ENCODE data around the gene ZNF587. TPM values are rescaled to one million over a fixed set of nuclear protein-coding genes. Genes with fewer than 3 reads are reported as not detected.
"Not testable (repeated sequence)": the region's sequence is repeated elsewhere in the genome, so short reads cannot be mapped to it uniquely, and the experiment has no call there.

ZNF587 gene
- 10 to 100 TPM; 18.6 to 20.9 TPM for total RNA-seq
- long read RNA-seq, full-length matches to known transcripts, result 2 of 4 reads
- long read RNA-seq, partial matches to known transcripts, result 0 of 4 reads
- long read RNA-seq, other reads (novel, unspliced or antisense), result 2 of 4 reads

GRCh38 chr19:57849666-57850473, at the start of gene ZNF587:
TSS of gene ZNF587 (plus strand) at chr19:57849859. CDS start at chr19:57850039, 180 bp downstream.
- peak; percentile 72 for DNase-seq
- intact Hi-C loops (cut with DNase I), result not testable (repeated sequence)
- ATAC-seq, result peak; percentile 98

DNA sequence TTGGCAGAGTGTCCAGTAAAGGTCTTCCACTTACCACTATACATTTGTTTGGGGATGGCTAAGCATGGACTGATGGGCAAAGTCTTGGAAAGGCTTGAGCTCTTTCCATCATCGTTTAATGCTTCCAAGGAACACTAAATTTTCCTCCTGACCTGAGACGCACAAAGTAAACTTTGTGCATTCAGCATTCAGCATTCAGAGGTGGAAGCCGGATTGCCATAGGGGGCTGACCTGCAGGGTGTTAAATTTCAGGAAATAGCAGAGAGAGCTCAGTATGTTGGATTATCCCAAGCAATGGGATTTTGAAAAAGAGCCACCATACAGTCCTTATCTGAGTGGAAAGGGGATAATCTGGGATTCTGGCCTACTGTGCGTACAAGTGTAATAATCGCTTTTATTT, 49.0 kb upstream of the ZNF587 start:
- DNase-seq, result no peak
- intact Hi-C loops (cut with DNase I), result no loop called here
- no peak for ATAC-seq

GRCh38 chr19:57802269-57802668, 47.4 kb upstream of the ZNF587 start:
- DNase-seq, result no peak
- intact Hi-C loops (cut with DNase I), result no loop called here
- no peak for ATAC-seq

GRCh38 chr19:57803265-57803593, 46.4 kb upstream of the ZNF587 start:
- intact Hi-C loops (cut with DNase I), result no loop called here
- DNase-seq (no peak), ATAC-seq (no peak)

DNA sequence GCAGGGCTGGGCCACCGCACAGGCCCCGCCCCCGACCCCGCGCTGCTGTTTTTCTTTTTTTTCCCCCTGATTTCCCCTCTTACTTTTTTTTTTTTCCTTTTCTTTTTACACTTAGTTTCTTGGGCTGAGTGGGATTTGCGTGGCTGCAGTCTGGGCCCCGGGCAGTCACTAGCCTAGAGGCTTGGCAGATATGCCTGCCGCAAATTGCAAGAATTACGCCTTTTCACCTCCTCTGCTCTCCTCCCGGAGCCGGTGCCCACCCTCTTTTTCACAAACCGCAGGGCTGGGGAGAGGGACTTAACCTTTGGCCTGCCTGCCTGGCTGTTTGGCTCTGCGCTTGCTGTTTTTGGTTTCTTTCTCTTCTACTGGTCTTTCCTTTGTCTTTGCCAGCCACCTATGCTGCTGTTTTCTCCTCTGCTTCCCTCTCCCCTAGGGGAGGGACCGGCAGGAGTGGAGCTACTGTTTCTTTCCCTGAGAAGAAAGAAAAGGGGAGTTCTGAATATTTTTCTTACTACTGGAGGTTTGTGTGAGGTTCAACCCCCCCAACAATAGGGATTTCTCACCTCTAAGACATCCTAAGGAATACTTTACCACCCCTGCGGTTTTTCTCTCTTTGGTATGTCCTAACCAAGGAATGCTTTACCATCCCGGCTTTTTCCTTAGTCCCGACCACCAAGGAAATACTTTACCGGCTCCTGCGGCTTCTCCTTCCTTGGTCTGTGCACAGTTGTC, 45.9 kb upstream of the ZNF587 start:
- DNase-seq (no peak), ATAC-seq (peak; percentile 64 to 83)
- intact Hi-C loops (cut with DNase I), result no loop called here

DNA sequence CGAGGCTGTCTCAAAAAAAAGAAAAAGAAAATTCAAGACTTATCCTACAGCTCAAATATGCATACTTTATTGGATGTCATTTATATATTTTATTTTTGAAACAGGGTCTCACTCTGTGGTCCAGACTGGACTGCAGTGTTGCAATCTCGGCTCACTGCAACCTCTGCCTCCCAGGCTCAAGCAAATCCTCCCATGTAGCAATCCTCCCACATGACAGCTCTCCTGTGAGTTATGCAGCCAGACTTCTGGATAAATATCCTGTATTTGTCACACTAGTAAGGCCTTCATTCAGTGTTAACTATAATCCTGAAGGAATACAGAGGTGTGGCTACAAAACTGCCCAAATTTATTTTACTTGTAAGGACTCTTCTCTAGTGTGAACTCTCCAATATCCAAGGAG, 42.1 kb upstream of the ZNF587 start:
- DNase-seq, result no peak
- intact Hi-C loops (cut with DNase I), result no loop called here
- ATAC-seq, result no peak

DNA sequence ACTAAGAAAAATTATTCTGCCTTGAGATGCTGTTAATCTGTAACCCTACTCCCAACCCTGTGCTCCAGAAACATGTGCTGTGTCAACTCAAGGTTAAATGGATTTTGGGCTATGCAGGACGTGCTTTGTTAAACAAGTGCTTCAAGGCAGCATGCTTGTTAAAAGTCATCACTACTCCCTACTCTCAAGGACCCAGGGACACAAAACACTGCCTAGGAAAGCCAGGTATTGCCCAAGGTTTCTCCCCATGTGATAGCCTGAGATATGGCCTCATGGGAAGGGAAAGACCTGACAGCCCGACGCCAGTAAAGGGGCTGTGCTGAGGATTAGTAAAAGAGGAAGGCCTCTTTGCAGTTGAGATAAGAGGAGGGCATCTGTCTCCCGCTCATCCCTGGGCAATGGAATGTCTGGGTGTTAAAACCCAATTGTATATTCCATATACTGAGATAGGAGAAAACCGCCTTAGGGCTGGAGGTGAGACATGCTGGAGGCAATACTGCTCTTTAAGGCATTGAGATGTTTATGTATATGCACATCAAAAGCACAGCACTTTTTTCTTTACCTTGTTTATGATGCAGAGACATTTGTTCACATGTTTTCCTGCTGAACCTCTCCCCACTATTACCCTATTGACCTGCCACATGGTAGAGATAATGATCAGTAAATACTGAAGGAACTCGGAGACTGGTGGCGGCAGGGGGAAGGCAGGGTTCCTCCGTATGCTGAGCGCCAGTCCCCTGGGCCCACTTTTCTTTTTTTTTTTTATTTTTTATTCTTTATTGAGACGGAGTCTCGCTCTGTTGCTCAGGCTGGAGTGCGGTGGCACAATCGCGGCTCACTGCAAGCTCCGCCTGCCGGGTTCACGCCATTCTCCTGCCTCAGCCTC, 39.0 kb upstream of the ZNF587 start:
- ATAC-seq; intact Hi-C loops (cut with DNase I); DNase-seq: not testable (repeated sequence)

- no peak for ATAC-seq
- DNase-seq, result no peak
- intact Hi-C loops (cut with DNase I), result no loop called here
These were observed 37.4 kb upstream of the ZNF587 start for GRCh38 chr19:57812226-57812625.

DNA sequence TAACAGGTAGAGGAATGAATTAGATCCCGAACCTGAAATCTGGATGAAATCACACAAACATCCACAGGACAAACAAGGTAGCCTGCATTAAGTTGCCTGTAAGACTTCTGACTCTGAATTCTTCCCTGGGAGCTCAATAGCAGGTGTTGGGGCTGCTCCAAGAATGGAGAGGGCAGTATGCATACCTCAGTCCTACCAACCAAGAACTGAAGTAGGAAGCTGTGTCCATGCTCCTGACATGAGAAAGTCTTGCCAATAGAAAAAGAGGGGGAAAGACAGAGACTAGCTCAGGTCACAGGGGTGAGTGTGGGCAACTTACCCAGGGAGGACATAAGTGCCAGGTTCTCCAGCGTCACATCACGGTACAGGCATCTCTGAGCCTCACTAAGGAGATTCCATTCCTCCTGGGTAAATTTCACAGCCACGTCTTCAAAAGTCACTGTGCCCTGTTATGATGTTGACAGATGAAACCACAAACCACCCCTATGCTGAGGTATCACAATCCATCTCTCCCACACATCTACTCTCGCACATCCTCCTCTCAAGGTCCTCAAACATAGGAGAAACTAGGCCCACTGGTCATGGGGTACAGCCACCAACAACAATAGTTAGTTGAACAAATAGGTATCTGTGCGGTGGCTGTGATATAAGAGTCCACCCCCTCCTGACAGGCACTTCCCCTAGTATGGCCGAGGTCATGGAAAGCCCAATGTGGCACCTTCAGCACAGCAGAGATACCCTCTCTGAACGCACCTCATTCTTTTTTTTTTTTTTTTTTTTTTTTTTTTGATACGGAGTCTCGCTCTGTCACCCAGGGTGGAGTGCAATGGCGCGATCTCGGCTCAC, 36.5 kb upstream of the ZNF587 start:
- DNase-seq; intact Hi-C loops (cut with DNase I); ATAC-seq: not testable (repeated sequence)

DNA sequence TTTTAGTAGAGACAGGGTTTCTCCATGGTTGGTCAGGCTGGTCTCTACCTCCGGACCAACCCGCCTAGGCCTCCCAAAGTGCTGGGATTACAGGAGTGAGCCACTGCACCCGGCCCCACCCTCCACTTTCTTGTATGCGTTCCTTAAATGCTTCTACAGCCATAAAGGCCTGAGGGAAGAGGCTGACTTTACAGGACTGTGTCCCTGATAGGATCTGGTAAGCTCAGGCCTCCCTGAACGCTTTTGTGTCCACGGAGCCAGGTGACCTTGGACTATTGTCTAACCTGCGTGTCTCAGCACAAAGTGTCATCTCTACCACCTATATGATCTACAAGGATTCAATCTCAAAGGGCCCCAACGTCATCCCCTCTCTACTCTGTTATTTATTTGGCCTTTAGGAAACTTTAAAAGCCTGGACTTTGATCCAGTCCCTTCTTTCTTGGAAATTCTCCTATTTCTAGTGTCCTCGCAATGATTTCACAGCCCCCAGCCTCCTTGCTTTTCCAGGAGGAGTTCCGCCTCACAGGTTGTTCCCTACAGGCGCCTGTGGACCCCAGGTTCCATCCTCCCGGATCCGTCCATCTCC, 35.6 kb upstream of the ZNF587 start:
- ATAC-seq (no peak), DNase-seq (no peak)
- intact Hi-C loops (cut with DNase I), result no loop called here

- ATAC-seq, result peak; percentile 93 to 95
- DNase-seq, result peak; percentile 90
- intact Hi-C loops (cut with DNase I), result no loop called here
These were observed 35.0 kb upstream of the ZNF587 start, which contains the start of gene ZNF552 for GRCh38 chr19:57814505-57815246. TSS of gene ZNF552 (minus strand) at chr19:57814913. CDS start at chr19:57814743, 170 bp downstream.

DNA sequence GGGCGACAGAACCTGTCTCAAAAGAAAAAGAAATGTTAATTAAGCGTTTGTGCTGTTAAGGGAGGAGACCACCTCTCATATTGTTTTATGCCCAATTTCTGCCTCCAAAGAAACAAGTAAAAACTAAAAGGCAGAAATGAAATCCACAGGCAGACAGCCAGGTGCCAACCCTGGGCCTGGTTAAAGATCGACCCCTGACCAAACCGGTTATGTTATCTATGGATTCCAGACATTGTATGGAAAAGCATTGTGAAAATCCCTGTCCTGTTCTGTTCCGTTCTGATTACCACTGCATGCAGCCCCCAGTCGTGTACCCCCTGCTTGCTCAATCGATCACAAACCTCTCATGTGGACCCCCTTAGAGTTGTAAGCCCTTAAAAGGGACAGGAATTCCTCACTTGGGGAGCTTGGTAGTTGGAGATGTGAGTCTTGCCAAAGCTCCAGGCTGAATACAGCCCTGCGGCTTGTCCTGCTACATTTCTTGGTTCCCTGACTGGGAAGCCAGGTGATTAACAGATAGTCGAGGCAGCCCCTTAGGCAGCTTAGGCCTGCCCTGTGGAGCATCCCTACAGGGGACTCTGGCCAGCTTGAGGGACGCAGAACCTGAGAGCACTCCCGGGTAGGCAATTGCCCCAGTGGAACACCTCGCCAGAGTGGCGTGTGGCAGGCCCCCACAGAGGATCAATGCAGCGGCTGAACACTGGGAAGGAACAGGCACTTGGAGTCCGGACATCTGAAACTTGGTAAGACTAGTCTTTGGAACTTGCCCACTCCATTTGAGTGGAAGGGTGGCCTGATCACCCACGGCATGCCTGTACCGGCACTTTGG, 34.2 kb upstream of the ZNF587 start:
- DNase-seq, result no peak
- intact Hi-C loops (cut with DNase I), result no loop called here
- no peak for ATAC-seq

GRCh38 chr19:57816652-57817051, 33.0 kb upstream of the ZNF587 start:
- ATAC-seq, result no peak
- no peak for DNase-seq
- intact Hi-C loops (cut with DNase I), result no loop called here

GRCh38 chr19:57817976-57818375, 31.7 kb upstream of the ZNF587 start:
- intact Hi-C loops (cut with DNase I), result no loop called here
- ATAC-seq, result no peak
- no peak for DNase-seq

- DNase-seq, result no peak
- no peak for ATAC-seq
- intact Hi-C loops (cut with DNase I), result no loop called here
These were observed 31.3 kb upstream of the ZNF587 start for GRCh38 chr19:57818378-57818777.

DNA sequence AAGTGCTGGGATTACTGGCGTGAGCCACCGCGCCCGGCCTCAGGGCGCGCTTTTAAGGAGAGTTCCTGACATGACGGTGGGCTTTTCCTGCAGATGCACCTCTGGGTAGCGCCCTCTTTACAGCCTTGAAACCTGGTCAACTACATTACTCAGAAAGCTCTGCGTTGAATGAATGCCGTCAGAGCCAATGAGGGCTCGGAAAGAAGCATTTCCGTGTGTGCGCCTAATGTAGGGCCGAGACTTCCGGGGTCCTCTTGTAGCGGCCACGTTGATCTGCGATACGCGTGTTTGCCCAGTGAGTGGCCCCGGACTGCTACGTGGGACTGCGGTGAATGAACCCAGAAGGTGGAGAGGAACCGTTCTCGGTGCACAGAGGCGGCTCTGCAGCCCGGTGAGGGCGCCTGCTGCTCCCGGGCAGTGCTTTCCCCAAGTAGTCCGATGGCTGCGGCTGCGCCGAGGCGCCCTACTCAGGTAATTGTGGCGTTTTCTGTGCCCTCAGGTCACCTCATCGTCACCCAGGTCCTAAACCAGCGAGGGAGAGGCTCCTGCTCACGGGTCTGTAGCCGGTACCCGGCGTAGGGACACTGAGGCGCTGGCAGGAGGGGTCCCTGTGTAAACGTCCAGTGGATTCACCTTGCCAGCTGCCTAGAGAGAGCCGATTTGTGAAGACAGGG, 30.0 kb upstream of the ZNF587 start:
- intact Hi-C loops (cut with DNase I), result no loop called here
- ATAC-seq (peak; percentile 91 to 92), DNase-seq (peak; percentile 87)

All from left cardiac atrium (tissue), 4 donors.